Measurements from ENCODE around the gene LIPG. TPM values are rescaled to one million over a fixed set of nuclear protein-coding genes. Genes with fewer than 3 reads are reported as not detected.
"Not testable (repeated sequence)": the region's sequence is repeated elsewhere in the genome, so short reads cannot be mapped to it uniquely, and the experiment has no call there.

LIPG gene
- total RNA-seq, 1 experiment from 2014 or later: 6.1 TPM

GRCh38 chr18:49584394-49584793, 22.5 kb downstream of the LIPG start:
- H3K79me1 ChIP-seq (ENCODE audit: insufficient read depth, low read depth, low read length, poor library complexity, severe bottlenecking): no peaks in the 10 kb centered on the region
- no peak overlapping the region for H3K14ac ChIP-seq (ENCODE audit: insufficient read depth, low read length)
- H3K36me3 Mint-ChIP-seq (ENCODE audit: insufficient read depth in 1 of 3, low read depth in 3 of 3): peaks cover 10 to 13% (median 10%) of the 10 kb centered on the region in 3 experiments; a peak in 6 of 7 replicates
- WGBS (ENCODE audit: extremely low coverage, insufficient read length, low lambda C conversion rate): no CpG with 5 or more reads among the region's 3 CpGs
- no peak for TF ChIP-seq CTCF (conservative IDR thresholded peaks at IDR 0.05)
- no peak overlapping the region for H3K4me3 Mint-ChIP-seq
- H3K23me2 ChIP-seq (ENCODE audit: insufficient read length, low read depth, low read length, poor library complexity, severe bottlenecking): no peaks in the 10 kb centered on the region
- H3K4me1 Mint-ChIP-seq: peaks cover 8 to 10% of the 10 kb centered on the region in 2 experiments
- H3K4ac ChIP-seq (ENCODE audit: low read depth, low read length): no peak overlapping the region
- no peak overlapping the region for H2BK20ac ChIP-seq (ENCODE audit: low read depth, low read length, poor library complexity, severe bottlenecking)
- no peaks in the 10 kb centered on the region for H3K9me3 ChIP-seq (ENCODE audit: control insufficient read depth, low read depth, low read length)
- H2AFZ ChIP-seq (ENCODE audit: low read length): no peak overlapping the region
- DNase-seq: no peak
- no peak overlapping the region for H3K27ac Mint-ChIP-seq
- no peak overlapping the region for H2BK120ac ChIP-seq (ENCODE audit: low read depth, low read length, poor library complexity, severe bottlenecking)
- no peak overlapping the region for H2BK5ac ChIP-seq (ENCODE audit: insufficient read length, low read length)
- no peak overlapping the region for H2BK15ac ChIP-seq (ENCODE audit: low read depth, low read length)
- no peak overlapping the region for H2AK5ac ChIP-seq (ENCODE audit: insufficient read length, low read length)
- H3K9ac ChIP-seq (ENCODE audit: extremely low read depth, insufficient read length, low read length): no peak overlapping the region
- H2BK12ac ChIP-seq (ENCODE audit: insufficient read length, low read depth, low read length): no peak overlapping the region
- H3K56ac ChIP-seq (ENCODE audit: insufficient read length, low read depth, low read length): no peak overlapping the region
- H3K27me3 ChIP-seq (ENCODE audit: insufficient read depth, low read length): no peaks in the 10 kb centered on the region
- H3T11ph ChIP-seq (ENCODE audit: low read length): no peak overlapping the region
- peaks cover 0 to 3% of the 10 kb centered on the region in 2 experiments; a peak in 1 of 5 replicates for H3K9me3 Mint-ChIP-seq
- H4K20me1 ChIP-seq (ENCODE audit: control insufficient read depth, insufficient read depth, insufficient read length): no peaks in the 10 kb centered on the region
- peaks cover 7% of the 10 kb centered on the region for H3K4me1 ChIP-seq (ENCODE audit: insufficient read depth, low read length)
- no peak overlapping the region for H4K5ac ChIP-seq (ENCODE audit: insufficient read length, low read depth, low read length)
- H3K27ac ChIP-seq (ENCODE audit: insufficient read length, low read depth, low read length): no peak overlapping the region
- H4K91ac ChIP-seq (ENCODE audit: insufficient read length, low read depth, low read length): no peak overlapping the region
- H3K27me3 Mint-ChIP-seq (ENCODE audit: low read depth): no peaks in the 10 kb centered on the region
- H3K79me2 ChIP-seq (ENCODE audit: insufficient read depth, low read length): no peaks in the 10 kb centered on the region
- no peak overlapping the region for H3K18ac ChIP-seq (ENCODE audit: insufficient read length, low read depth, low read length)
- no peak overlapping the region for H4K8ac ChIP-seq (replicated peaks; ENCODE audit: insufficient read length, low read depth, low read length)
- no peak overlapping the region for H3K23ac ChIP-seq (ENCODE audit: insufficient read length, low read depth, low read length)
- H3K4me2 ChIP-seq (ENCODE audit: insufficient read depth, insufficient read length, low read length): no peak overlapping the region

GRCh38 chr18:49584951-49585350, 23.1 kb downstream of the LIPG start:
- H4K91ac ChIP-seq (ENCODE audit: insufficient read length, low read depth, low read length); H3K14ac ChIP-seq (ENCODE audit: insufficient read depth, low read length); H4K20me1 ChIP-seq (ENCODE audit: control insufficient read depth, insufficient read depth, insufficient read length); H3K4me1 ChIP-seq (ENCODE audit: insufficient read depth, low read length); H3K9ac ChIP-seq (ENCODE audit: extremely low read depth, insufficient read length, low read length); H3K79me1 ChIP-seq (ENCODE audit: insufficient read depth, low read depth, low read length, poor library complexity, severe bottlenecking); H3K9me3 ChIP-seq (ENCODE audit: control insufficient read depth, low read depth, low read length); H3K79me2 ChIP-seq (ENCODE audit: insufficient read depth, low read length); H3K27ac Mint-ChIP-seq; H4K5ac ChIP-seq (ENCODE audit: insufficient read length, low read depth, low read length); H3K23me2 ChIP-seq (ENCODE audit: insufficient read length, low read depth, low read length, poor library complexity, severe bottlenecking); H3K4me3 Mint-ChIP-seq; H3K9me3 Mint-ChIP-seq; DNase-seq; H2BK20ac ChIP-seq (ENCODE audit: low read depth, low read length, poor library complexity, severe bottlenecking); H3K27me3 Mint-ChIP-seq (ENCODE audit: low read depth); H3K4me2 ChIP-seq (ENCODE audit: insufficient read depth, insufficient read length, low read length); H3K27ac ChIP-seq (ENCODE audit: insufficient read length, low read depth, low read length); H2AFZ ChIP-seq (ENCODE audit: low read length); H3T11ph ChIP-seq (ENCODE audit: low read length); H3K23ac ChIP-seq (ENCODE audit: insufficient read length, low read depth, low read length); H2BK120ac ChIP-seq (ENCODE audit: low read depth, low read length, poor library complexity, severe bottlenecking); H4K8ac ChIP-seq (replicated peaks; ENCODE audit: insufficient read length, low read depth, low read length); H2BK12ac ChIP-seq (ENCODE audit: insufficient read length, low read depth, low read length); H3K56ac ChIP-seq (ENCODE audit: insufficient read length, low read depth, low read length); H3K27me3 ChIP-seq (ENCODE audit: insufficient read depth, low read length); H2BK5ac ChIP-seq (ENCODE audit: insufficient read length, low read length); H3K4ac ChIP-seq (ENCODE audit: low read depth, low read length); H2BK15ac ChIP-seq (ENCODE audit: low read depth, low read length); H3K36me3 Mint-ChIP-seq (ENCODE audit: insufficient read depth in 1 of 3, low read depth in 3 of 3); H2AK5ac ChIP-seq (ENCODE audit: insufficient read length, low read length); H3K18ac ChIP-seq (ENCODE audit: insufficient read length, low read depth, low read length): not testable (repeated sequence)
- peaks cover 8 to 10% of the 10 kb centered on the region in 2 experiments for H3K4me1 Mint-ChIP-seq
- WGBS (ENCODE audit: extremely low coverage, insufficient read length, low lambda C conversion rate): no CpG with 5 or more reads among the region's 4 CpGs
